HepG2 (cell line): Measurements from ENCODE around the gene PREX1. TPM values are rescaled to one million over a fixed set of nuclear protein-coding genes. Genes with fewer than 3 reads are reported as not detected.

Experiments
- ATAC-seq: fragments of 200-7000 bp; cut with Tn5 transposase; 3 replicates; pipeline ENCODE4 v1.9.1; 2020; ENCODE audit warnings: mild to moderate bottlenecking, moderate library complexity
- BruUV-seq: library from RNA; stranded (reverse); fragments of 400-500 nt; replicated peaks from 2 replicates; lab custom pipeline; 2021; lab: Mats Ljungman, UMichigan
- CTCF ChIA-PET: fragments of 300-600 bp; formaldehyde crosslinking; extraction: SDS; loops from one replicate; lab custom pipeline; 2021; ENCODE audit warnings: low total read pairs, inconsistent platforms, low intra/inter-chr PET ratio; lab: Yijun Ruan, JAX
- POLR2A ChIA-PET: fragments of 350-600 bp; sonication (Branson Sonifier 250); formaldehyde crosslinking; loops from one replicate; lab custom pipeline; 2020; ENCODE audit warnings: antibody characterized with exemption, inconsistent platforms; lab: Yijun Ruan, JAX
- DNase-seq: peaks from one replicate; pipeline ENCODE4 v3.0.0-alpha.2; 2015; ENCODE audit warnings: low spot score
- FAIRE-seq: peaks from 3 replicates; lab custom pipeline; 2011; peaks lifted over from hg19 to GRCh38; lab: Jason Lieb, UNC
- H2AFZ ChIP-seq: one replicate; pipeline ENCODE4 v1.6.1; 2011; ENCODE audit warnings: low read length, inconsistent platforms
- H3K27ac ChIP-seq: fragments of 300-600 bp; 3 replicates; pipeline ENCODE4 v1.8.0; 2011; ENCODE audit warnings: mixed run types, mild to moderate bottlenecking, mixed read lengths, low read length, inconsistent platforms; ENCODE audit not compliant: insufficient read depth; ENCODE audit errors: extremely low read length
- H3K27me3 ChIP-seq, 2 experiments: fragments of 200-600 bp in 1 of 2; 2 replicates in 1 of 2; 3 replicates in 1 of 2; pipeline versions ENCODE4 v1.6.0 to v1.8.0; 2011; ENCODE audit warnings: low read length in 2 of 2, mild to moderate bottlenecking in 2 of 2, moderate library complexity in 2 of 2, inconsistent platforms in 1 of 2; ENCODE audit not compliant: insufficient read depth in 2 of 2, control insufficient read depth in 1 of 2
- H3K36me3 ChIP-seq, 2 experiments: fragments of 200-600 bp in 1 of 2; replicated peaks in 1 of 2; 2 replicates in 1 of 2; 3 replicates in 1 of 2; pipeline versions ENCODE4 v1.5.1 to v1.8.0; 2011; ENCODE audit warnings: low read length in 2 of 2, inconsistent platforms in 1 of 2; ENCODE audit not compliant: insufficient read depth in 2 of 2, control insufficient read depth in 1 of 2
- H3K4me1 ChIP-seq: 2 replicates; pipeline ENCODE4 v1.5.1; 2012; ENCODE audit warnings: low read length, inconsistent platforms; ENCODE audit not compliant: insufficient read depth
- H3K4me2 ChIP-seq: 2 replicates; pipeline ENCODE4 v1.6.0; 2011; ENCODE audit warnings: low read depth, low read length, inconsistent platforms
- H3K4me3 ChIP-seq, 3 experiments: fragments of 200-600 bp in 1 of 3; sonication (generic), shearing (Covaris generic) in 1 of 3; replicated peaks in 1 of 3; 2 replicates each; pipeline ENCODE4 v1.5.1; 2011 to 2016; ENCODE audit warnings: low read length in 3 of 3, inconsistent platforms in 2 of 3, low read depth in 2 of 3, mild to moderate bottlenecking in 2 of 3, control low read depth in 1 of 3, mixed read lengths in 1 of 3; ENCODE audit not compliant: insufficient read depth in 1 of 3
- H3K79me2 ChIP-seq: one replicate; pipeline ENCODE4 v1.6.1; 2011; ENCODE audit warnings: low read length, inconsistent platforms; ENCODE audit not compliant: insufficient read depth
- H3K9ac ChIP-seq: 2 replicates; pipeline ENCODE4 v1.6.0; 2011; ENCODE audit warnings: mild to moderate bottlenecking, low read depth, low read length, inconsistent platforms; ENCODE audit not compliant: insufficient read depth
- H3K9me3 ChIP-seq: 2 replicates; pipeline ENCODE4 v1.5.1; 2012; ENCODE audit warnings: mild to moderate bottlenecking, low read length
- H4K20me1 ChIP-seq: 2 replicates; pipeline ENCODE4 v1.6.0; 2011; ENCODE audit warnings: inconsistent platforms, mild to moderate bottlenecking, low read length, moderate library complexity; ENCODE audit not compliant: insufficient read depth
- ATF7 ChIP-seq, 2 experiments: fragments of 450-650 bp in 1 of 2; sonication (generic) in 1 of 2; formaldehyde crosslinking in 1 of 2; IDR thresholded peaks; 2 replicates each; pipeline versions ENCODE4 v1.4.0 to v1.6.1; 2016 to 2020; ENCODE audit warnings: antibody characterized with exemption in 1 of 2, mild to moderate bottlenecking in 1 of 2, missing genetic modification reagents in 1 of 2
- CEBPG ChIP-seq: IDR thresholded peaks from 2 replicates; pipeline ENCODE4 v1.6.1; 2016
- KLF6 ChIP-seq: IDR thresholded peaks from 2 replicates; pipeline ENCODE4 v1.8.0; 2016; ENCODE audit warnings: missing biosample characterization, missing genetic modification reagents
- MTA3 ChIP-seq: sonication (generic); formaldehyde crosslinking; IDR thresholded peaks from 2 replicates; pipeline ENCODE4 v1.4.0; 2020; ENCODE audit warnings: missing genetic modification reagents
- NFE2L1 ChIP-seq: sonication (generic); formaldehyde crosslinking; IDR thresholded peaks from 2 replicates; pipeline ENCODE4 v1.4.0; 2020; ENCODE audit warnings: missing genetic modification reagents, mild to moderate bottlenecking, borderline replicate concordance
- PAXIP1 ChIP-seq: sonication (generic); formaldehyde crosslinking; conservative IDR thresholded peaks from 2 replicates; pipeline ENCODE4 v1.4.0; 2020; ENCODE audit warnings: mild to moderate bottlenecking, missing genetic modification reagents, moderate library complexity
- PRDM4 ChIP-seq: sonication (generic); formaldehyde crosslinking; IDR thresholded peaks from 2 replicates; pipeline ENCODE4 v1.9.0; 2021; ENCODE audit warnings: missing genetic modification reagents, borderline replicate concordance
- SMAD9 ChIP-seq: sonication (generic); formaldehyde crosslinking; IDR thresholded peaks from 2 replicates; pipeline ENCODE4 v1.5.1; 2020; ENCODE audit warnings: mild to moderate bottlenecking, missing genetic modification reagents
- ZBTB7B ChIP-seq: sonication (generic); formaldehyde crosslinking; IDR thresholded peaks from 2 replicates; pipeline ENCODE4 v1.4.0; 2020; ENCODE audit warnings: missing genetic modification reagents
- ZNF24 ChIP-seq: fragments of 450-650 bp; IDR thresholded peaks from 2 replicates; pipeline ENCODE4 v1.6.1; 2017; ENCODE audit warnings: antibody characterized with exemption, mild to moderate bottlenecking
- ZNF484 ChIP-seq: sonication (generic); formaldehyde crosslinking; IDR thresholded peaks from 2 replicates; pipeline ENCODE4 v1.5.1; 2020; ENCODE audit warnings: mild to moderate bottlenecking, low read depth, missing genetic modification reagents, borderline replicate concordance
- WGBS: methylation state at CpG from one replicate; pipeline ENCODE4 v1.1.6; 2017; ENCODE audit warnings: low lambda C conversion rate; 5-methylcytosine and 5-hydroxymethylcytosine counted together
- in situ Hi-C: cut with HindIII; loops from 2 replicates; pipeline ENCODE4 v1.10.0; 2017; ENCODE audit warnings: low pct_unique_long_range_greater_than_20kb; ENCODE audit not compliant: extremely low pct_ligation_motif_present
- intact Hi-C: fragments of 100-400 bp; cut with micrococcal nuclease; formaldehyde crosslinking; loops from one replicate; pipeline ENCODE4 v1.10.0; 2022; ENCODE audit not compliant: unreplicated experiment
- polyA plus RNA-seq, 8 experiments: library from polyadenylated mRNA; depleted of rRNA in 3 of 8; stranded (reverse) in 7 of 8; unstranded in 1 of 8; fragments of >200 nt; fragmentation: Illumina TruSeq in 4 of 8; extraction: Trizol in 4 of 8; gene quantifications; 2 replicates each; pipeline versions ENCODE4 v1.2.1 to v1.2.3, GENCODE V29; 2011 to 2016; ENCODE audit warnings: low read depth in 4 of 8, missing spikeins in 1 of 8, mixed read lengths in 1 of 8; ENCODE audit not compliant: insufficient read depth in 1 of 8
- total RNA-seq, 5 experiments: library from RNA; depleted of rRNA; stranded (reverse); fragments of >200 nt; fragmentation: Illumina TruSeq; extraction: Trizol; gene quantifications; 2 replicates each; pipeline ENCODE4 v1.2.3, GENCODE V29; 2016; ENCODE audit warnings: low read depth in 1 of 5
- TF ChIP-seq, protein P1 (sequence below): sonication (generic); formaldehyde crosslinking; IDR thresholded peaks from 2 replicates; pipeline ENCODE4 v1.4.0; 2020; ENCODE audit warnings: missing genetic modification reagents, borderline replicate concordance

PREX1 gene
- total and polyA plus RNA-seq, 2 of the 13 experiments (the other 11 are each of a cell fraction or from before 2014, with no cell fraction given), result 0.02 to 0.04 TPM

- TF ChIP-seq PRDM4, result no peak
- no peak for TF ChIP-seq KLF6
- no peak for TF ChIP-seq ZNF484 (CRISPR knock-in tag)
- no peak for TF ChIP-seq NFE2L1 (CRISPR knock-in tag)
- no peak for TF ChIP-seq ATF7 (IDR thresholded peaks at IDR 0.05)
- TF ChIP-seq ATF7 (CRISPR knock-in tag; IDR thresholded peaks at IDR 0.05), result no peak
- no peak for TF ChIP-seq CEBPG (CRISPR knock-in tag)
Measured at GRCh38 chr20:48609491-48609978, 218.3 kb downstream of the PREX1 start (continued).

DNA sequence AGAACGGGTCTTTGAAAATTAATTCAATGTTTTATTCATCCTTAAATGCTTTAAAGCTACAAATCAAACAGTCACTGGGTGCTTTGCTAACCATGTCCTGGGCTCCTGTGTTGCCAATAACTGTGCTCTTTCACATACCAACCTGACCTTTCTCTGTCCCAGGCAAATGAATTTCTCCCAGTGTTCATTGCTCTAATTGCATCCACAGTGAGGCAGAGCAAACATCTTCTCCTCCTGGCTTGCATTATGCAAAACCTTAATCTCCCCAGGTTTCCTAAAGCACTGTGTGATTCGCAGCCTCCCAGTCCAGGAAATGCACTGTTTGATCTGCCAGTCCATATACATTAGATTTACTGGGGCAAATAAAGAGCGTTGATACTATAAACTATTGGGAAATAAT is 219.0 kb downstream of the PREX1 start:
- WGBS, result 23% methylated on average over 3 of the region's 3 CpGs
- Histone ChIP-seq H3K4me3 (no peak overlapping the region), H2AFZ (no peak overlapping the region), H3K4me1 (peaks cover 20% of the 10 kb centered on the region), H3K9me3 (no peaks in the 10 kb centered on the region), H3K27ac (no peak overlapping the region), H4K20me1 (no peaks in the 10 kb centered on the region), H3K27me3 (peaks cover 7 to 16% of the 10 kb centered on the region in 2 experiments; a peak in 4 of 5 replicates), H3K4me2 (no peak overlapping the region), H3K9ac (no peak overlapping the region), H3K79me2 (no peaks in the 10 kb centered on the region), H3K36me3 (no peaks in the 10 kb centered on the region)
- no TSS peak for BruUV-seq
- in situ Hi-C loops, result loop anchor here (25.0 kb wide), 1 partner anchor 196 kb away; no protein-coding TSS in a partner anchor
- FAIRE-seq (no peak), ATAC-seq (no peak), DNase-seq (no peak)
- intact Hi-C loops, result no loop called here
- ChIA-PET CTCF (no interaction called here), POLR2A (no interaction called here)
- TF ChIP-seq, protein P1, sequence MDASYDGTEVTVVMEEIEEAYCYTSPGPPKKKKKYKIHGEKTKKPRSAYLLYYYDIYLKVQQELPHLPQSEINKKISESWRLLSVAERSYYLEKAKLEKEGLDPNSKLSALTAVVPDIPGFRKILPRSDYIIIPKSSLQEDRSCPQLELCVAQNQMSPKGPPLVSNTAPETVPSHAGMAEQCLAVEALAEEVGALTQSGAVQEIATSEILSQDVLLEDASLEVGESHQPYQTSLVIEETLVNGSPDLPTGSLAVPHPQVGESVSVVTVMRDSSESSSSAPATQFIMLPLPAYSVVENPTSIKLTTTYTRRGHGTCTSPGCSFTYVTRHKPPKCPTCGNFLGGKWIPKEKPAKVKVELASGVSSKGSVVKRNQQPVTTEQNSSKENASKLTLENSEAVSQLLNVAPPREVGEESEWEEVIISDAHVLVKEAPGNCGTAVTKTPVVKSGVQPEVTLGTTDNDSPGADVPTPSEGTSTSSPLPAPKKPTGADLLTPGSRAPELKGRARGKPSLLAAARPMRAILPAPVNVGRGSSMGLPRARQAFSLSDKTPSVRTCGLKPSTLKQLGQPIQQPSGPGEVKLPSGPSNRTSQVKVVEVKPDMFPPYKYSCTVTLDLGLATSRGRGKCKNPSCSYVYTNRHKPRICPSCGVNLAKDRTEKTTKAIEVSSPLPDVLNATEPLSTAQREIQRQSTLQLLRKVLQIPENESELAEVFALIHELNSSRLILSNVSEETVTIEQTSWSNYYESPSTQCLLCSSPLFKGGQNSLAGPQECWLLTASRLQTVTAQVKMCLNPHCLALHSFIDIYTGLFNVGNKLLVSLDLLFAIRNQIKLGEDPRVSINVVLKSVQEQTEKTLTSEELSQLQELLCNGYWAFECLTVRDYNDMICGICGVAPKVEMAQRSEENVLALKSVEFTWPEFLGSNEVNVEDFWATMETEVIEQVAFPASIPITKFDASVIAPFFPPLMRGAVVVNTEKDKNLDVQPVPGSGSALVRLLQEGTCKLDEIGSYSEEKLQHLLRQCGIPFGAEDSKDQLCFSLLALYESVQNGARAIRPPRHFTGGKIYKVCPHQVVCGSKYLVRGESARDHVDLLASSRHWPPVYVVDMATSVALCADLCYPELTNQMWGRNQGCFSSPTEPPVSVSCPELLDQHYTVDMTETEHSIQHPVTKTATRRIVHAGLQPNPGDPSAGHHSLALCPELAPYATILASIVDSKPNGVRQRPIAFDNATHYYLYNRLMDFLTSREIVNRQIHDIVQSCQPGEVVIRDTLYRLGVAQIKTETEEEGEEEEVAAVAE (CRISPR knock-in tag), result no peak
- TF ChIP-seq SMAD9 (CRISPR knock-in tag) (no peak), ZNF24 (no peak), ZBTB7B (CRISPR knock-in tag) (no peak), MTA3 (no peak), PAXIP1 (CRISPR knock-in tag) (no peak)
